OCI-LY1 (cell line): ENCODE results near the gene ARID5A.

Experiments
- CTCF ChIP-seq: fragments of 200-600 bp; sonication (generic), shearing (Covaris generic); IDR thresholded peaks from 2 replicates; pipeline ENCODE4 v1.5.1; 2017; ENCODE audit warnings: mild to moderate bottlenecking, antibody characterized with exemption, low read length, moderate library complexity, mixed read lengths
- EZH2 ChIP-seq: fragments of 200-600 bp; sonication (generic), shearing (Covaris generic); IDR thresholded peaks from 2 replicates; pipeline ENCODE4 v1.8.0; 2017; ENCODE audit warnings: borderline replicate concordance, mixed run types, mild to moderate bottlenecking, antibody characterized with exemption, low read length, moderate library complexity, mixed read lengths

DNA sequence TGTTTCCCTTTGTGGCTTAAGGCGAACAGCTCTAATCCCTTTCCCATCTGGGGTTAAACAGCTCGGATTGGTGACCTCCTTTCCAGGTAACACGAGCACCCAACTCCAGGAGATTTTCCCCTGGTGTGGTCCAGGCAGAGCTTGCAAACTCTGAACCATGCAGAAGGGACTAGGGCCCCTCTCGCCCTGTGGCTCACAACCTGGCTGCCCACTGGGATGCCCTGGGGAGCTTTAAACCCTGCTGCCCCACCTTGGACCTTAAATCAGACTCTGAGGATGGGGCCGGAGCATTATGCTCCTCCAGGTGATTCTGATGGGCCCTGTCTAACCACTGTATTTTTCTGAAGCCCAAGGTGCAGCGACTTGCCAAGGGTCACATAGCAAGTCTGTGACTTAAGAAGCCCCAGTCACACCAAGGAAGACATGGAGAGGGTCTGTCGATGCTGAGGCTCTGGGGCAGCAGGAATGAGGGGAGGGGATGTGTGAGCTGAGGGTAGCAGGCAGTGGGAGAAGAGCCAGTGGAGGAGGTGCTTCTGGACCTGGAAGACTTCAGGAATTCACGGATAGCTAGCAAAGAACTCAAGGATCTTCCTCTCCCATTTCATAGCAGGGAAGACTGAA, 5.9 kb downstream of the ARID5A start:
- TF ChIP-seq CTCF (no peak), EZH2 (no peak)
